ENCODE data around the gene ABCA4.

DNA sequence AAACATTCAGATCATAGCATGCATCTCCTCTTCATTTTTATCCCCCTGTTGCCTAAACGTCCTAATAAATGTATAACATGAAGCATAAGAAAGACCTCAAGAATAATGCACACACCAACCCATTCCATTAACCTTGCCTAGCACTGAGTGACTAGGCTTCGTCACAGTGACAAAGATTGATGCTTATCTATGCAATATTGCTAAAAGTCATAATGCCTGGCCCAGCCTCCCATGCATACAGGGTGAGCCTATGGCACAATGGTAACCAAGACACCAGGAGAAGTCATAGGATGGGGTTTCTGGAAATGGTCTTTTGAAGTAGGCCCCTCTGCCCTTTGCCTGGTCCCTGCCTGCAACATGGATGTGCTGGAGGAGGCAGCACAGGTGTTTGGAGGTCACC lies 33.8 kb downstream of the ABCA4 start:
- TF ChIP-seq PPARA (CRISPR knock-in tag; IDR thresholded peaks at IDR 0.05; ENCODE audit: borderline replicate concordance) (no peak), ZNF70 (CRISPR knock-in tag; IDR thresholded peaks at IDR 0.05) (no peak), ARNTL (CRISPR knock-in tag; IDR thresholded peaks at IDR 0.05; ENCODE audit: borderline replicate concordance, low read depth) (no peak), OSR1 (CRISPR knock-in tag; IDR thresholded peaks at IDR 0.05) (no peak), PATZ1 (CRISPR knock-in tag; IDR thresholded peaks at IDR 0.05; ENCODE audit: borderline replicate concordance) (no peak), GLIS3 (CRISPR knock-in tag; IDR thresholded peaks at IDR 0.05) (no peak), ZFP30 (CRISPR knock-in tag; IDR thresholded peaks at IDR 0.05) (no peak), ZFP3 (CRISPR knock-in tag; IDR thresholded peaks at IDR 0.05) (no peak), BACH2 (CRISPR knock-in tag; IDR thresholded peaks at IDR 0.05; ENCODE audit: borderline replicate concordance) (no peak), TCF4 (CRISPR knock-in tag; IDR thresholded peaks at IDR 0.05; ENCODE audit: borderline replicate concordance) (no peak)

Measured in SK-N-SH treated with all-trans-retinoic acid at 6 μM for 48 hours (cell line).